GM21619 (cell line): Measurements from ENCODE around the gene COL23A1.

Experiments
- ATAC-seq: cut with Tn5 transposase; IDR thresholded peaks from one replicate; pipeline ENCODE4 v1.9.1; 2021; ENCODE audit not compliant: unreplicated experiment

COL23A1 gene

DNA sequence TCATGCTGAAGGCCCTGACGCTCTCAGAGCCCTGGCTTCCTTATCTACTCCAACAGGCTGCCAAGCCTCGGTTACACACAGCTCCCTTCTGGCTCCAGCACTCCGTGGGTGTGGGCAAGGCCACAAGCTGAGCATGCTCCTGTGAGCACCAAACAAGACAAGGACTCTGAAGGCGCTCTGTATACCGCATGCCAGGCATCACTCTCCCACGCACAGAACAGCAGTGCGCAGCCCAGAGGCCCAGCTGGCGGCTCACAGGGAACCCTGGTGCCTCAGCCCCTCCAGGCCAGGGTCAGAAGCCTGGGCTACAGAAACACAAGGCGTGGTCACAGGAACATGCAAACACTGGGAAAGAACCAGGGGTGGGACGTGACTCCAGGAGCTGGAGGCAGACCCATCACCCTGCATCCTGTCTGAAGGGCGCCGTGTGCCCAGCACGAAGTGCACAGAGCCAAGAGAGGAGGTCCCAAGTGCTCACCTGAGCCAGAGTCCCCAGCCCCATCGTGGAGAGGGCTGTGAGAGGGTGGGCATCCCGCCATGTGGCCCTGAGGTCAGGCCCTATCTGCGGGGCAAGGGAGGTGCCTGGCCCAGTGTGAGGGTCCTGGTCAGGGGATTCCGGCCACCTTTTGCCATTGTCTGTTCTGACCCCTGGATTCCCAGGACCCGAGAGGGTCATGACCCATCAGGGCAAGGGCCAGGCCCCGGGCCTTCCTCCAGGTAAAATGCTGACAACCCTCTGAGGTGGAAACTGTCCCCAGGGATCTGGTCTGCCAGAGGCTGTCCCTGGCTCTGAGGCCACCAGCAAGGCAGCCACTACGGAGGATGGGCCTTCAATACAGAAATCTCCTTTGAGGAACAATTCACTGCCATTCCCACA, 54.7 kb downstream of the COL23A1 start:
- no peak for ATAC-seq

DNA sequence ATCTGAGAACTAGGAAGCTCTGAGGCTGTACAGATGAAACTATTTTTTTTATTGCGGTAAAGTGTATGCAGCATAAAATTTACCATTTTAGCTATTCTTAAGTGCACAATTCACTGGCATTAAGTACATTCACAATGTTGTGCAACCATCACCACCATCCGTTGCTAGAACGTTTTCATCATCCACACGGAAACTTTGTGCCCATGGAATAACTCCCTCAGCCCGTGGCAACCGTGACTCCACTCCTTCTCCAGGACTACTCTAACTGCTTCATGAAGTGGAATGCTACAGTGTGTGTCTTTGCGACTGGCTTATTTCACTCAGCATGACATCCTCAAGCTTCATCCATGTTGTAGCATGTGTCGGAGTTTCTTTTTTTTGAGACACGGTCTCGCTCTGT, 57.1 kb downstream of the COL23A1 start:
- ATAC-seq = no peak

DNA sequence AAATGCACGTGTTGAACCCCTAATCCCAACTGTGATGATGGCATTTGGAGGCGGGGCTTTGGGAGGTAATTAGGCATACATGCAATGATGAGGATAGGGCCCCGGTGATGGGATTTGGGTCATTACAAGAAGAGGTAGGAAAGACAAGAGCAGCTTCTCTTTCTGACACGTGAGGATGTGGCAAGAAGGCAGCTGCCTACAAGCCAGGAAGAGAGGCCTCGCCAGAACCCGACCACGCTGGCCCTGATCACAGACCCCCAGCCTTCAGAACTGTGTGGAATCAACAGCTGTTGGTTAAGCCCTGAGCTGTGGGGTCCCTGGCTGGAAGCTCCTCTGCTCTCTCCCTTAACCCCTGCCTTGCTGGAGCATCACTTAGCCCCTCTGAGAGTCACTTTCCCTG, 57.5 kb downstream of the COL23A1 start:
- no peak for ATAC-seq

DNA sequence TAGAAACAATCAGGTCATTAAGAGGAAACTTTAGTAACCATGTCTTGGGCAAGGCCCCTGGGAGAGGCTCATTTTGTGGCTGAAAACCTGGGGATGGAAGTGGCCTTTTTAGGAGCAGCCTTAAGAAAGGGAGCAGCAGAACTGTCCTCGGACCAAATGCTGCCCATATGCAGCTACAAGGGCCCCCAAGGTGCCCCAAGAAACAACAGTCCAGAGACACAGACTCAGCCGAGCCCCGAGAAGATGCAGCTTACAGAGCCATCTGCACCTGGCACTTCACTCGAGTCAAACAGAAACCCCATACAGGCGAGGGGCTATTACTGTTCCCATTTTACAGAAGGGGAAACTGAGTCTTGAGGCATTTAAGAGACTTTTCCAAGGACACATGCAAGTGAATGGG, 58.0 kb downstream of the COL23A1 start:
- ATAC-seq = no peak

DNA sequence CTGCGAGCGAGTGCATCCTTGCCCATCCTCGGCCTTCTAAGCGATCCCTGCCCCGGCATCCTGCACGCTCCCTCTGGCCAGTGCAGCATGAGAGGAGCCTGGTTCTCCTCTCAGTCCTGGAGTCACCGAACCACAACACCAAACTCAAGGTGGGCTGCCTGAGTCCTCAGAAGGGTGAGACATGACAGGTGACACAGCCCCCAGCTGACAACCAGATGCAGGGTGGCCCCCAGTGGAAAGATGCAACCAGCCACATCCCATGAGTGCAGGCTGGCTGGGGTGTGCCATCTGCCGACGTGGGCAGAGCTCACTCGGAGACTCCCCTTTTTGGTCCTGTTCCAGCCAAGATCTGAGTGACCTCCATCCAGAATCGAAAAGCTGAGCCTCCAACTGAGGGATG, 58.4 kb downstream of the COL23A1 start:
- no peak for ATAC-seq

- no peak for ATAC-seq
Measured at GRCh38 chr5:178530526-178530925, 59.7 kb downstream of the COL23A1 start.

DNA sequence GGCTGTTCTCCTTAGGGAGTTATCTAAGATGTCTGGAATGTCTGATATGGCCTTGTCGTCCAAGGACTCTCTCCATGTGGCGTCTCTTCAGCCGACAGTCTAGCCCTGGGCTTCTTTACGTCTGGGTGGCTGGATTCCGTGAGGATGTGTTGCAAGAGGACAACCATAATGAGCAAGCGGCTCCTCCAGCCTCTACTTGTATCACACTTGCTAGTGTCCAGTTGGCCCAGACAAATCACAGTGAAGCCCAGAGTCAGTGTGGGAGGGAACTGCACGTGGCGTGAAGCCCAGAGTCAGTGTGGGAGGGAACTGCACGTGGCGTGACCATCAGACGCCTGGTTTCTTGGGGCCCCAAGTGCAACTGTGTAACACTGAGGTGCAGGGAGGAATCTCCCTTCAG, 61.1 kb downstream of the COL23A1 start:
- ATAC-seq = no peak

GRCh38 chr5:178527458-178528307, 62.5 kb downstream of the COL23A1 start:
- no peak for ATAC-seq

DNA sequence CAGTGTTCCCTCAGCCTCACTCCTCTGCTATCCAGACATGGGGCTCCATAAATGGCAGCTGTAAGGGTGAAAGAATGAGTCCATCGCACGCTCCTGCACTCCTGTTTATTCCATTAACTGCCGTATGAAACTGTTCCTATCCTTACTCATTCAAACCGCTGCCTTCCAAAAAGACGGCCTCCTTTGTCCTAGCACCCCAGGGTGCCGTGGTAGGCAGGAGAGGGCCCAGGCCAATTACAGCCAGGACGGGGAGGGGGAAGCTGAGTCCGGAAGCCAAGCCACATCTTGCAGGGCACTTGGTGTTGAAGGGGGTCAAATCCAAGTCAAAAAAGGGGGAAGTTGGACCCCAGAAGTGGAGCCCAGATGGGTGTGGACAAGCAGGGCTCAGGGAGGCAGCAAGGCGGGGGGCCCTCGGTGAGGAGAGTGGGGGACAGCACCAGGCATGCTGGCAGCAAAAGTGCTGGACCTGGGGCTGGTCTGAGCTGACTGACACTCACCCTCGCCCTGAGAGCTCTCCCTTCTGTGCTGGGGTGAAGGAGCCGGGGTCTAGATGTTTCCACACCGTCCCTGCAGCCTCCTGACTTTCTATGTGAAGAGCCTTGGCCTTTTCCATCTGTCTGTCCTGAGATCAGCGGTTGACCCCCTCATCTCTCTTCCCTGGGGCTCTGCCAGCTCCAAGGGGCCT, 63.3 kb downstream of the COL23A1 start:
- no peak for ATAC-seq

- no peak for ATAC-seq
Measured at GRCh38 chr5:178525906-178526732, 64.1 kb downstream of the COL23A1 start.

DNA sequence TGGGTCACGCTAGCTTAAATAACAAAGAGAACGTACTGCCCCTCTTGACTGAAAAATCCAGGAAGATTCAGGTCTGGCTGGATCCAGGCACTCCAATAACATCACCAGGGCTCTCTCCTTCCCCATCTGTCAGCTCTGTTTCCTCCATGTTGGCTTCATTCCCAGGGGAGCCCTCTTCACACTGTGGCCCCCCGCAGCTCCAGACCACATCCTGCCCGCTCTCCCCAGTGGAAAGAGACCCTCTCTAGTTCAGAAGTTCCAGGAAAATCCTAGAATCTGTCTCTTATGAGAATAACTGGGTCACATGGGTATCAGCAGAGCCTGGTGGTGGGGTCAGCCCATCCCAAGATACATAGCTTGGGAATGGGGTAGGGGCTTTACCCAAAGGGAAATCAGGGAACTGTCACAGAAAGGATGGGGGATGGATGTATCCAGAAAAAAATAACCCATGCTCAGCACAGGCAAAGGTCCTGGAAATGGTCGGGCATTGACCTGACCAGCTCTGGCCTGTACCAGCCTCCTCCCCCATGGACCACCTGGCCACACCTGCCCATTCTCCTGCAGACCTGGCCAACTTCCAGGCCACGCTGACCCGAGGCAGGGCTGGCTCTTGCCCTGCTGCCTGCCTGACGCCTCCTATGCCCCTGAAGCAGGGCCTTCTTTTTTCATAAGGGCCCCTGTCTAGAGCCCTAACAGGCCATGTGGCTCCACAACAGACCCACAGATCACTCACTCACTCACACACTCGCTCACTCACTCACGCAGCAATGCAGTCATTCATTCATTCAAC, 65.9 kb downstream of the COL23A1 start:
- ATAC-seq = no peak

DNA sequence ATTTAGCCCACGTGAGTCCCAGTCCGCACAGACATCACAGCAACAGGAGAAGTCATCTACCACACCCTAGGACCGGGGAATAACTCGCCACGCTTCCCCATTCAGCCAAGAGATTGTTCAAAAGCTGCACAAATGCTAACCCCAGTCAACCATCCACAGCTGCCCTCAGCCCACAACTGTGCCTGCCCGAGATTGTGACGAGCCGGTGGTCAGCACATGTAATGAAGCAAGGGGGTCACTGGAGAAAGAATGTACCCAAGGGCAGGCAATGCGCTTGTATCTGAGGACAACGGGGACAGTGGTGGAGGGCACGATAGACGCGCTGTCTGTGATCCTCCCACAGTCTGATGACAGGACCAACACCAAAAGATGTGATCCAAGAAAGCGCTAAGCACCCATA, 67.8 kb downstream of the COL23A1 start:
- ATAC-seq = no peak

GRCh38 chr5:178520851-178521250, 69.3 kb downstream of the COL23A1 start:
- ATAC-seq = no peak

GRCh38 chr5:178519804-178520203, 70.4 kb downstream of the COL23A1 start:
- no peak for ATAC-seq

- no peak for ATAC-seq
Measured at GRCh38 chr5:178519155-178519554, 71.0 kb downstream of the COL23A1 start.

DNA sequence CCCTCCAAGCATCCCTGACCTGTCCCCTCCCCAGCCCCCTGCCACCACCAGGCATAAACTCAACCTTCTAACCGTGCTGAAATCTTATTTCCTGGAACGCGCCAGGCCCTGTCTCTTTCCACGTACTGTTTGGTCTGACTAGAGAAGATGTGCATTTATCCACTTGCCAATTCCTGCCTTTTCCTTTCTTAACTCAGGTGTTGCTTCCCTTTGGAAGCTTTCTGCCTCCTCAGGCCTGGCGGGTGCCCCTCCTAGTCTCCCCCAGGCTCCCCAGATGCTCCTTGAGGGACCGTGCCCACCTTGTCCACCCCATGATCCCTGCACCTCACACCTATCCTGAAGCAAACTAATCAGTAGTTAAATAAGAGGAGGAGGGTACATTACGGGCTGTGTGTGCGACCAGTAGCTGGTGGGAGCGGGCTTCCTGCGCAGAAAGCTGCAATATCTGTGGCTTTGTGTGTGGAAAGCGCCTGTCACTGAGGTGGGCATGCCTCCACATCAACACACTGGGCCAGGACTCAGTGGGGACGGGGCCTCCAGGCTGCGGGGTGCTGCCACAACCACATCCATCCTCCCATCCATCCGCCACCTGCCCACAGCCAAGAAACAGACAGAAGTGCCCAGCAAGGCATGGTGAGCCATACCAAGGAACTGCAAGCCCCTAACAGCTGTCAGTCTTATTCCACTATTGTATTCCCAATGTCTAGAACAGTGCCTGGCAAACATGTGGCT, 73.5 kb downstream of the COL23A1 start:
- ATAC-seq = no peak

- no peak for ATAC-seq
Measured at GRCh38 chr5:178515776-178516503, 74.3 kb downstream of the COL23A1 start.

GRCh38 chr5:178514851-178515418, 75.3 kb downstream of the COL23A1 start:
- ATAC-seq = no peak
